H1 (cell line): ENCODE measurements around the gene TBP. TPM values are rescaled to one million over a fixed set of nuclear protein-coding genes. Genes with fewer than 3 reads are reported as not detected.

Experiments used
- CTCF ChIA-PET: fragments of 300-600 bp; sonication (Branson Sonifier 250); formaldehyde crosslinking; loops from one replicate; lab custom pipeline; 2021; ENCODE audit not compliant: partially characterized antibody; lab: Charles Lee
- POLR2A ChIA-PET: fragments of 300-600 bp; sonication (Branson Sonifier 250); formaldehyde crosslinking; loops from one replicate; lab custom pipeline; 2021; ENCODE audit warnings: inconsistent platforms; ENCODE audit not compliant: partially characterized antibody; lab: Charles Lee
- DNase-seq, 2 experiments: peaks; one replicate each; pipeline versions ENCODE4 v3.0.0 to v3.0.0-alpha.2; 2010 to 2022; ENCODE audit warnings: low spot score in 2 of 2, low read depth in 1 of 2, mixed read lengths in 1 of 2
- FAIRE-seq: peaks from 2 replicates; lab custom pipeline; 2011; peaks lifted over from hg19 to GRCh38; lab: Jason Lieb, UNC
- H2AFZ ChIP-seq: 2 replicates; pipeline ENCODE4 v1.8.1; 2012; ENCODE audit warnings: low read length, inconsistent platforms
- H2AK5ac ChIP-seq: 2 replicates; pipeline ENCODE4 v1.6.1; 2013; ENCODE audit warnings: low read depth, low read length
- H2BK120ac ChIP-seq: replicated peaks from 2 replicates; pipeline ENCODE3; 2013; ENCODE audit warnings: low read depth, low read length, inconsistent platforms
- H2BK12ac ChIP-seq: 2 replicates; pipeline ENCODE4 v1.6.1; 2013; ENCODE audit warnings: low read depth, low read length
- H2BK15ac ChIP-seq: 2 replicates; pipeline ENCODE4 v1.6.1; 2013; ENCODE audit warnings: low read length
- H2BK20ac ChIP-seq: 2 replicates; pipeline ENCODE4 v1.6.1; 2013; ENCODE audit warnings: low read length
- H2BK5ac ChIP-seq: 2 replicates; pipeline ENCODE4 v1.6.1; 2013; ENCODE audit warnings: low read depth, low read length
- H3K14ac ChIP-seq: 2 replicates; pipeline ENCODE4 v1.6.1; 2013; ENCODE audit warnings: inconsistent platforms; ENCODE audit not compliant: insufficient read length
- H3K18ac ChIP-seq: 2 replicates; pipeline ENCODE4 v1.6.1; 2013; ENCODE audit warnings: low read length; ENCODE audit errors: extremely low read depth
- H3K23ac ChIP-seq: 2 replicates; pipeline ENCODE4 v1.6.1; 2013; ENCODE audit warnings: inconsistent platforms; ENCODE audit not compliant: insufficient read length
- H3K23me2 ChIP-seq: 2 replicates; pipeline ENCODE4 v1.6.1; 2013; ENCODE audit warnings: low read depth, low read length
- H3K27ac ChIP-seq: 2 replicates; pipeline ENCODE4 v1.6.1; 2011; ENCODE audit warnings: low read depth, low read length, inconsistent platforms
- H3K27me3 ChIP-seq, 4 experiments: replicated peaks in 1 of 4; 1 replicate in 1 of 4; 2 replicates in 3 of 4; pipeline versions ENCODE4 v1.6.1 to v1.8.1; 2011 to 2013; ENCODE audit warnings: low read length in 3 of 4, mild to moderate bottlenecking in 3 of 4, inconsistent platforms in 2 of 4, mixed read lengths in 2 of 4, moderate library complexity in 1 of 4; ENCODE audit not compliant: control insufficient read depth in 3 of 4, insufficient read depth in 3 of 4; ENCODE audit errors: extremely low read depth in 1 of 4
- H3K36me3 ChIP-seq, 4 experiments: 2 replicates each; pipeline versions ENCODE4 v1.6.1 to v1.8.1; 2011 to 2013; ENCODE audit warnings: mild to moderate bottlenecking in 4 of 4, low read length in 3 of 4, moderate library complexity in 2 of 4, control low read depth in 1 of 4, inconsistent platforms in 1 of 4; ENCODE audit not compliant: insufficient read depth in 4 of 4, control insufficient read depth in 2 of 4
- H3K4ac ChIP-seq: replicated peaks from 2 replicates; pipeline ENCODE3; 2013; ENCODE audit warnings: low read length, low read depth, mixed read lengths, inconsistent platforms; ENCODE audit not compliant: insufficient read length
- H3K4me1 ChIP-seq, 4 experiments: replicated peaks in 1 of 4; 1 replicate in 1 of 4; 2 replicates in 3 of 4; pipeline versions ENCODE4 v1.6.1 to v1.8.1; 2011 to 2013; ENCODE audit warnings: low read length in 3 of 4, inconsistent platforms in 2 of 4, mixed read lengths in 1 of 4; ENCODE audit not compliant: insufficient read depth in 4 of 4, control insufficient read depth in 3 of 4
- H3K4me2 ChIP-seq, 2 experiments: 2 replicates each; pipeline versions ENCODE4 v1.6.1 to v1.8.1; 2011 to 2013; ENCODE audit warnings: low read depth in 2 of 2, low read length in 2 of 2, control low read depth in 1 of 2, inconsistent platforms in 1 of 2, mild to moderate bottlenecking in 1 of 2; ENCODE audit not compliant: insufficient read depth in 1 of 2
- H3K4me3 ChIP-seq, 4 experiments: fragments of 200-600, 300-600 bp in 1 of 4; sonication (generic), shearing (Covaris generic), sonication (Bioruptor Twin) in 1 of 4; 2 replicates each; pipeline versions ENCODE4 v1.5.1 to v1.8.1; 2011 to 2016; ENCODE audit warnings: low read length in 4 of 4, low read depth in 3 of 4, control low read depth in 2 of 4, inconsistent platforms in 2 of 4, mild to moderate bottlenecking in 2 of 4, mixed read lengths in 1 of 4, moderate library complexity in 1 of 4; ENCODE audit not compliant: insufficient read depth in 2 of 4; ENCODE audit errors: extremely low read depth in 1 of 4
- H3K56ac ChIP-seq: replicated peaks from 2 replicates; pipeline ENCODE3; 2013; ENCODE audit warnings: low read depth, mild to moderate bottlenecking, mixed read lengths, low read length, inconsistent platforms; ENCODE audit not compliant: insufficient read length
- H3K79me1 ChIP-seq: 2 replicates; pipeline ENCODE4 v1.6.1; 2013; ENCODE audit warnings: low read depth, low read length, control low read depth
- H3K79me2 ChIP-seq, 2 experiments: 2 replicates each; pipeline versions ENCODE4 v1.6.1 to v1.8.1; 2012 to 2013; ENCODE audit warnings: low read length in 2 of 2, mild to moderate bottlenecking in 2 of 2, inconsistent platforms in 1 of 2; ENCODE audit not compliant: insufficient read depth in 2 of 2, control insufficient read depth in 1 of 2
- H3K9ac ChIP-seq, 4 experiments: replicated peaks in 1 of 4; 1 replicate in 1 of 4; 2 replicates in 3 of 4; pipeline versions ENCODE4 v1.6.1 to v1.8.1; 2011 to 2013; ENCODE audit warnings: low read depth in 3 of 4, low read length in 3 of 4, control low read depth in 2 of 4, mild to moderate bottlenecking in 2 of 4, moderate library complexity in 2 of 4, inconsistent platforms in 1 of 4; ENCODE audit errors: extremely low read depth in 1 of 4
- H3K9me3 ChIP-seq, 2 experiments: 2 replicates each; pipeline versions ENCODE4 v1.6.1 to v1.8.1; 2012 to 2013; ENCODE audit warnings: mild to moderate bottlenecking in 2 of 2, moderate library complexity in 2 of 2, control low read depth in 1 of 2, inconsistent platforms in 1 of 2, low read depth in 1 of 2, low read length in 1 of 2, mixed read lengths in 1 of 2; ENCODE audit not compliant: insufficient read depth in 2 of 2
- H4K20me1 ChIP-seq, 2 experiments: replicated peaks in 1 of 2; 2 replicates each; pipeline versions ENCODE3 to v1.8.1; 2011 to 2013; ENCODE audit warnings: inconsistent platforms in 2 of 2, low read length in 2 of 2, mild to moderate bottlenecking in 1 of 2; ENCODE audit not compliant: insufficient read depth in 2 of 2, control insufficient read depth in 1 of 2
- H4K5ac ChIP-seq: 2 replicates; pipeline ENCODE4 v1.6.1; 2013; ENCODE audit warnings: low read length, low read depth, mixed read lengths, inconsistent platforms; ENCODE audit not compliant: insufficient read length
- H4K8ac ChIP-seq: 2 replicates; pipeline ENCODE4 v1.8.0; 2013; ENCODE audit warnings: mild to moderate bottlenecking, moderate library complexity, low read length, inconsistent platforms; ENCODE audit not compliant: insufficient read depth; ENCODE audit errors: extremely low read depth
- H4K91ac ChIP-seq: replicated peaks from 2 replicates; pipeline ENCODE3; 2013; ENCODE audit warnings: low read length, mixed read lengths, inconsistent platforms; ENCODE audit not compliant: insufficient read length
- POLR2A ChIP-seq, 2 experiments: IDR thresholded peaks; 1 replicate in 1 of 2; 2 replicates in 1 of 2; pipeline ENCODE4 v1.6.1; 2011; ENCODE audit warnings: low read depth in 2 of 2, low read length in 2 of 2, mild to moderate bottlenecking in 2 of 2; ENCODE audit errors: control extremely low read depth in 1 of 2
- SP2 ChIP-seq: IDR thresholded peaks from 2 replicates; pipeline ENCODE4 v1.6.1; 2012; ENCODE audit warnings: mild to moderate bottlenecking, low read length, inconsistent platforms
- WGBS, 2 experiments: shearing (Covaris generic) in 1 of 2; methylation state at CpG; one replicate each; pipeline versions ENCODE4 v1.1.6 to v1.1.7; 2013 to 2015; ENCODE audit warnings: low lambda C conversion rate in 2 of 2, mixed read lengths in 2 of 2, inconsistent platforms in 1 of 2, low coverage in 1 of 2, missing lambda C conversion rate in 1 of 2; ENCODE audit not compliant: insufficient replicate concordance in 2 of 2, insufficient coverage in 1 of 2, insufficient read length in 1 of 2; ENCODE audit errors: extremely low coverage in 1 of 2, missing lambda C conversion rate in 1 of 2; 5-methylcytosine and 5-hydroxymethylcytosine counted together
- polyA plus RNA-seq, 7 experiments: library from polyadenylated mRNA; depleted of rRNA in 3 of 7; stranded (reverse) in 5 of 7; unstranded in 2 of 7; fragments of >200 nt in 5 of 7; fragments of 200-250 nt in 2 of 7; gene quantifications; 1 replicate in 5 of 7; 2 replicates in 1 of 7; 4 replicates in 1 of 7; pipeline versions ENCODE4 v1.2.1 to v1.2.3, GENCODE V29; 2011 to 2013; ENCODE audit warnings: missing spikeins in 2 of 7, mixed read lengths in 2 of 7
- total RNA-seq: library from RNA; stranded (reverse); fragmentation: NEBNext Ultra II Directional; extraction: Animal tissue kit (Norgen Biotek cat#: 25700); gene quantifications from 2 replicates; pipeline ENCODE4 v1.2.1, GENCODE V29; 2021
- TF ChIP-seq, protein P1 (sequence below): IDR thresholded peaks from 2 replicates; pipeline ENCODE4 v1.6.1; 2012; ENCODE audit warnings: low read length, inconsistent platforms

The TBP gene
- total and polyA plus RNA-seq, 2 of the 8 experiments (the other 6 are each of a cell fraction or from before 2014, with no cell fraction given): 17.2 to 20.9 TPM

DNA sequence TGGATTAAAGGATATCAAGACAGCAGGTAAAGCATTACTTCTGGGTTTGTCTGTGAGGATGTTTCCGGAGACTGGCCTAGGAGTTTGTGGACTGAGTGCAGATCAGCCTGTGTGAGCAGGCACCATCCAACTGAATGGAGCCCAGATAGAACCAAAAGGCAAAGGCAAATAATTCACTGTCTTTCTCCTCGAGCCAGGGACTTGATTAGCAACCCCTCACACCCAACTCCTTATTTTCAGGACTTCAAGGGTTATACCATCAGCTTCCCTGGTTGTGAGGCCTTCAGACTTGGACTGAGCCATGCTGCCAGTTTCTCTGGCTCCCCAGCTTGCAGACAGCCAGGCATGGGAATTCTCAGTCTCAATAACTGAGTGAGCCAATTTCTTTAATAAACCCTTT is 20.4 kb upstream of the TBP start:
- H2AK5ac ChIP-seq: no peak overlapping the region
- H3K27me3 ChIP-seq: no peaks in the 10 kb centered on the region
- H2BK120ac ChIP-seq: no peak overlapping the region
- H3K56ac ChIP-seq: no peak overlapping the region
- 84% methylated on average over 2 of the region's 2 CpGs; no CpG with 5 or more reads in 1 of the 2 experiments for WGBS, 2 experiments
- H2BK5ac ChIP-seq: no peak overlapping the region
- no peaks in the 10 kb centered on the region for H3K79me2 ChIP-seq
- H3K36me3 ChIP-seq: peaks cover 22 to 53% (median 48%) of the 10 kb centered on the region in 4 experiments
- H3K23me2 ChIP-seq: no peaks in the 10 kb centered on the region
- no peak overlapping the region for H2BK20ac ChIP-seq
- H3K23ac ChIP-seq: no peak overlapping the region
- H3K27ac ChIP-seq: no peak overlapping the region
- no peak overlapping the region for H2AFZ ChIP-seq
- no peak overlapping the region for H4K5ac ChIP-seq
- no peak overlapping the region for H3K4me2 ChIP-seq
- no peaks in the 10 kb centered on the region for H3K4me1 ChIP-seq
- no peaks in the 10 kb centered on the region for H3K79me1 ChIP-seq
- ChIA-PET CTCF (interaction anchor here (0.9 kb wide), 1 partner anchor 12 kb away, joined by 3 read pairs; no protein-coding TSS in a partner anchor), POLR2A (interaction anchor here (0.8 to 1.5 kb wide), 3 partner anchors 12 to 20 kb away, joined by 3 to 4 read pairs (median 3); partner anchors contain the start of gene TBP)
- H4K91ac ChIP-seq: no peak overlapping the region
- H3K9ac ChIP-seq: no peak overlapping the region
- H3K4ac ChIP-seq: no peak overlapping the region
- no peak overlapping the region for H3K18ac ChIP-seq
- H4K8ac ChIP-seq: no peak overlapping the region
- H4K20me1 ChIP-seq: peaks cover 4 to 10% of the 10 kb centered on the region in 2 experiments
- H3K14ac ChIP-seq: no peak overlapping the region
- no peak for DNase-seq
- no peaks in the 10 kb centered on the region for H3K9me3 ChIP-seq
- H2BK12ac ChIP-seq: no peak overlapping the region
- no peak for TF ChIP-seq SP2
- peak in 1 of 2 experiments; percentile 40; a peak in 1 of 3 replicates for TF ChIP-seq POLR2A (IDR thresholded peaks at IDR 0.05; ENCODE audit: control extremely low read depth in 1 of 2, low read depth in 2 of 2, low read length in 2 of 2)
- TF ChIP-seq, protein P1, sequence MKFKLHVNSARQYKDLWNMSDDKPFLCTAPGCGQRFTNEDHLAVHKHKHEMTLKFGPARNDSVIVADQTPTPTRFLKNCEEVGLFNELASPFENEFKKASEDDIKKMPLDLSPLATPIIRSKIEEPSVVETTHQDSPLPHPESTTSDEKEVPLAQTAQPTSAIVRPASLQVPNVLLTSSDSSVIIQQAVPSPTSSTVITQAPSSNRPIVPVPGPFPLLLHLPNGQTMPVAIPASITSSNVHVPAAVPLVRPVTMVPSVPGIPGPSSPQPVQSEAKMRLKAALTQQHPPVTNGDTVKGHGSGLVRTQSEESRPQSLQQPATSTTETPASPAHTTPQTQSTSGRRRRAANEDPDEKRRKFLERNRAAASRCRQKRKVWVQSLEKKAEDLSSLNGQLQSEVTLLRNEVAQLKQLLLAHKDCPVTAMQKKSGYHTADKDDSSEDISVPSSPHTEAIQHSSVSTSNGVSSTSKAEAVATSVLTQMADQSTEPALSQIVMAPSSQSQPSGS: no peak
- no peak overlapping the region for H2BK15ac ChIP-seq
- FAIRE-seq: no peak
- H3K4me3 ChIP-seq: no peak overlapping the region
